ENCODE measurements around the gene C22orf31. TPM values are rescaled to one million over a fixed set of nuclear protein-coding genes. Genes with fewer than 3 reads are reported as not detected.

The C22orf31 gene
- total RNA-seq, 4 donors from 2014 or later: not detected

DNA sequence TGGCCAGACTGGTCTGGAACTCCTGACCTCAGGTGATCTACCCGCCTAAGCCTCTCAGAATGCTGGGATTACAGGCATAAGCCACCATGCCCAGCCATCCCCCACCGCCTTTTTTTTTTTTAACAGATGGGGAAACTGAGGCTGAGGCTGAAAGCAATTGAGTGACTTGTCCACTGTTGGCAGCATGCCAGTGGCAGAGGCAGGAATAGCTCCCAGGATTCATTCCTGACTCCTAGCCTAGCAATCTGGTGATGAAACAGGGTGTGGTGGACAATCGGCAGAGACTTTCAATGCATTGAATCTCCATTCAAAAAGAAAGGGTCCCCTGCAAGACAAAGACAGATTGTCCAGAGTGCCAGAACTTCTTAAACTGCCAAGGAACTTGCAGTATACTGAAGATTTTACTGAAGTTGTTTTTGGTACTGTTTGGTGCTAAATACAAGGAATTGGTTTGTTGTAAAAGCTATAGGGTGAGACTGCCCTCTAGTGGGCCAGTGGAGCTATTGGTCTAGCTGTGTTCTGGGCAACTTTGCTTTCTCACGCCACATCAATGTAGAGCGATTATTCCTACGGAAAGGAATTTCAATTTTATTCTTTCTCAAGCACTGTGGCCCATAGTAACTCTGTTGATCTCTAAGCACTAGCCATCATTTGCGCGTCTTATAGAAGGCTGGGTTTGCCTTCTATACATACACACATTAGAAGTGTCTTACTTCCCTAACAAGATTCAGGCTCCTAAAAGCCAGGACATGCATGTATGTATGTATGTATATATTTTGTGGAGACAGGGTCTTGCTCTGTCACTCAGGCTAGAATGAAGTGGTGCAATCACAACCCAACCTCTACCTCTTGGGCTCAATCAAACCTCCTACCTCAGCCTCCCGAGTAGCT, 21.0 kb downstream of the C22orf31 start:
- TF ChIP-seq, protein P1, sequence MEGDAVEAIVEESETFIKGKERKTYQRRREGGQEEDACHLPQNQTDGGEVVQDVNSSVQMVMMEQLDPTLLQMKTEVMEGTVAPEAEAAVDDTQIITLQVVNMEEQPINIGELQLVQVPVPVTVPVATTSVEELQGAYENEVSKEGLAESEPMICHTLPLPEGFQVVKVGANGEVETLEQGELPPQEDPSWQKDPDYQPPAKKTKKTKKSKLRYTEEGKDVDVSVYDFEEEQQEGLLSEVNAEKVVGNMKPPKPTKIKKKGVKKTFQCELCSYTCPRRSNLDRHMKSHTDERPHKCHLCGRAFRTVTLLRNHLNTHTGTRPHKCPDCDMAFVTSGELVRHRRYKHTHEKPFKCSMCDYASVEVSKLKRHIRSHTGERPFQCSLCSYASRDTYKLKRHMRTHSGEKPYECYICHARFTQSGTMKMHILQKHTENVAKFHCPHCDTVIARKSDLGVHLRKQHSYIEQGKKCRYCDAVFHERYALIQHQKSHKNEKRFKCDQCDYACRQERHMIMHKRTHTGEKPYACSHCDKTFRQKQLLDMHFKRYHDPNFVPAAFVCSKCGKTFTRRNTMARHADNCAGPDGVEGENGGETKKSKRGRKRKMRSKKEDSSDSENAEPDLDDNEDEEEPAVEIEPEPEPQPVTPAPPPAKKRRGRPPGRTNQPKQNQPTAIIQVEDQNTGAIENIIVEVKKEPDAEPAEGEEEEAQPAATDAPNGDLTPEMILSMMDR (IDR thresholded peaks at IDR 0.05; ENCODE audit: low read depth): no peak

DNA sequence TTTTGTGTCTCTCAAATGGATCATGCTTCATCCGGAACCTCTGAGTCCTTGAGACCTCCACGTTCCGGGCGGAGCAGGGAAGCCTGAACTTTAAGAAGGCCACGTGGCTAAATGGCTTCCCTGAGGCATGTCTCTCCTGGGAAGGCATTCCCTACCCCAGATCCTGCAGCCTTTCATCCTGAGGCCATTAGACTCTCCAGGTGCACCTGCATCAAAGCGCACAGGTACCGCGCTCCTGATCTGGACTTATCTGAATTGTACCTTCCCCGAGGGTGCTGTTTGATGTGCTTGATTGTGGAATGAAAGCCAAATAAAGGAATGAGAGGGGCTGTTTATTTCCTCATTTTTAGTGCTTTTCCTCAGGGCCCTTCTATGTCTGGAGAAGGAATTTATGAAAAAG, 22.5 kb downstream of the C22orf31 start:
- TF ChIP-seq, protein P1 (IDR thresholded peaks at IDR 0.05; ENCODE audit: low read depth): no peak

- TF ChIP-seq, protein P1 (IDR thresholded peaks at IDR 0.05; ENCODE audit: low read depth): no peak
Measured at GRCh38 chr22:29037340-29037932, 24.2 kb downstream of the C22orf31 start.

- TF ChIP-seq, protein P1 (IDR thresholded peaks at IDR 0.05; ENCODE audit: low read depth): no peak
Measured at GRCh38 chr22:29032584-29032983, 29.0 kb downstream of the C22orf31 start.

DNA sequence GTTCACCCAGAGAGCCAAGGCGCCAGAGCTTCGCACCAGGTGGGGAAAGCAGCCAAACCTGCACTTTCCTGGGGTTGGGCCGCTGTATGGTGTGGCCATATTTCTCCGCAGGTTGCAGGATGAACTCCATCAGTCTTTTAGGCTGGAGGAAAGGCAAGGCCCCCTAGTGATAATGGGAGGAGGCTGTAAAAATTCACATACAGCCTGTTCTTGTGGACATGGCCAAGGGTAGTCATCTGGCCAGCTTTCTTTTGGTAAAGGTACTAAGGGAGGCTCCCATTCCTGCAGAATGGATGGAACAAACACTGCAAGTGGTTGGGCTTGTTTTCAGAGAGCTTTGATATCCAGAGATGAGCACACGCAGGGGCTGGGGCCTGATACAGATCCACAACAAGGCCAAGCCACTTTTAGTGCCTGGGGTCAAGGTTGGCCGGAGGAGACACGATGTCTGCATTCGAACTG, 29.6 kb downstream of the C22orf31 start:
- TF ChIP-seq, protein P1 (IDR thresholded peaks at IDR 0.05; ENCODE audit: low read depth): no peak

DNA sequence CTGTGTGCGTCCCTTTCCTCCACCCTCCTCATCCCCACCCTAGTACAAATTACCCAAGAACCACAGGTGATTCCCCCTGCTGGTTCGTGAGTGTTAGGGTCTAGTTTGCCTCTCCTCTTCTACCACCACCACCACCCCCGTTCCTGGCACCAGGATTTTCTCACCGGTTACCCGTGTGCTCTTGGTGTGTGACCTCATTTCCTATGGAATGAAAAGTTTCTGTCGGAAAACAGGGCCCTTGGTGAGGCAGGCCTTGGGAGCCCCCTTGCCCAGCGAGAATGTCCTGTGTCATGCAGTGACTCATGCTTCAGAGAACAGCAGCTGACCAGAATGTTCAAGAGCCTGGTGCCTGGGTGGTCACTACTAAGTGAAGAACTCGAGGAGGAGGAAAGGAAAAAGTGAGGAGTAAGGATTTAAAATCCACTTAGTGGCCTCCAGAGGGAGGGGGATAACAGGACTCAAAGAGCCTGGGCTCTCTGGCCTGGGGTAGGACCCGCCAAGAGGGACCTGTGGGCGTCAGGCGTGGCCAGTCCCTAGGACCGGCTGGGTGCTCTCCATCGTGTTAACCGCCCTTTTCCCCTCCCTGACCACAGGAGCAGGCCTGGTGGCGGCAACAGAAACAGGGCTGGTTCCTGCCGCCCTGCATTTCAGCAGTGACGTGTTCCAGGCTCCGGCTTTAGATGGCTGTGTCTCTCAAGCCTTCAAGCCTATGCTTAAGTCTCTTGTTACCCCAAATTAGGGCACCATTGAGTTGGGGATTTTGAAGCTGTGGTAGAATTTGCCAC, 30.2 kb downstream of the C22orf31 start:
- TF ChIP-seq, protein P1 (IDR thresholded peaks at IDR 0.05; ENCODE audit: low read depth): no peak

Measured in subcutaneous adipose tissue (tissue), 4 donors.